ENCODE data around the gene HS2ST1. TPM values are rescaled to one million over a fixed set of nuclear protein-coding genes. Genes with fewer than 3 reads are reported as not detected.

Gene HS2ST1
- total and polyA plus RNA-seq, 2 experiments from 2014 or later, result 10.1 to 15.2 TPM

- Histone ChIP-seq H3K27ac (no peak overlapping the region), H3K79me2 (ENCODE audit: insufficient read depth) (no peaks in the 10 kb centered on the region), H3K4me2 (ENCODE audit: unreplicated experiment) (no peak overlapping the region), H3K4me3 (no peak overlapping the region), H3F3A (ENCODE audit: insufficient read depth) (peaks cover 16% of the 10 kb centered on the region), H3K9me2 (ENCODE audit: insufficient read depth) (no peaks in the 10 kb centered on the region), H3K27me3 (replicated peaks; ENCODE audit: insufficient read depth) (no peaks in the 10 kb centered on the region), H3K4me1 (ENCODE audit: insufficient read depth) (peaks cover 13% of the 10 kb centered on the region), H4K20me1 (ENCODE audit: insufficient read depth) (no peaks in the 10 kb centered on the region), H2AFZ (no peak overlapping the region), H3K36me3 (ENCODE audit: low read depth) (no peaks in the 10 kb centered on the region), H3K9me3 (ENCODE audit: low read depth) (no peaks in the 10 kb centered on the region), H3K9ac (no peak overlapping the region)
- WGBS, 2 experiments (ENCODE audit: low coverage in 1 of 2, low lambda C conversion rate in 2 of 2, missing lambda C conversion rate in 2 of 2), result 86 to 88% methylated on average over 9 of the region's 9 CpGs
- in situ Hi-C loops (cut with MboI), result no loop called here
- TF ChIP-seq EZH2 (IDR thresholded peaks at IDR 0.05; ENCODE audit: insufficient read depth, poor library complexity, severe bottlenecking) (no peak), EZH2phosphoT487 (IDR thresholded peaks at IDR 0.05; ENCODE audit: insufficient read depth, low read depth) (no peak)
- DNase-seq, result no peak
Observed at GRCh38 chr1:87154384-87154783, 239.9 kb downstream of the HS2ST1 start.

GRCh38 chr1:87155170-87155569, 240.7 kb downstream of the HS2ST1 start:
- no peaks in the 10 kb centered on the region for H3K9me3 ChIP-seq (ENCODE audit: low read depth)
- H3K27ac ChIP-seq, result no peak overlapping the region
- no peak for DNase-seq
- 74 to 81% methylated on average over 6 of the region's 6 CpGs for WGBS, 2 experiments (ENCODE audit: low coverage in 1 of 2, low lambda C conversion rate in 2 of 2, missing lambda C conversion rate in 2 of 2)
- TF ChIP-seq EZH2 (IDR thresholded peaks at IDR 0.05; ENCODE audit: insufficient read depth, poor library complexity, severe bottlenecking) (no peak), EZH2phosphoT487 (IDR thresholded peaks at IDR 0.05; ENCODE audit: insufficient read depth, low read depth) (no peak)
- no peaks in the 10 kb centered on the region for H3K27me3 ChIP-seq (replicated peaks; ENCODE audit: insufficient read depth)
- in situ Hi-C loops (cut with MboI), result no loop called here
- peaks cover 8% of the 10 kb centered on the region for H3F3A ChIP-seq (ENCODE audit: insufficient read depth)
- no peaks in the 10 kb centered on the region for H3K79me2 ChIP-seq (ENCODE audit: insufficient read depth)
- no peak overlapping the region for H3K4me3 ChIP-seq
- H3K4me2 ChIP-seq (ENCODE audit: unreplicated experiment), result no peak overlapping the region
- no peak overlapping the region for H2AFZ ChIP-seq
- no peaks in the 10 kb centered on the region for H3K36me3 ChIP-seq (ENCODE audit: low read depth)
- no peak overlapping the region for H3K9ac ChIP-seq
- H3K4me1 ChIP-seq (ENCODE audit: insufficient read depth), result peaks cover 6% of the 10 kb centered on the region
- no peaks in the 10 kb centered on the region for H4K20me1 ChIP-seq (ENCODE audit: insufficient read depth)
- no peaks in the 10 kb centered on the region for H3K9me2 ChIP-seq (ENCODE audit: insufficient read depth)

- no peaks in the 10 kb centered on the region for H3K79me2 ChIP-seq (ENCODE audit: insufficient read depth)
- H3K27me3 ChIP-seq (replicated peaks; ENCODE audit: insufficient read depth), result no peaks in the 10 kb centered on the region
- no peak overlapping the region for H3K27ac ChIP-seq
- no peak overlapping the region for H3K4me2 ChIP-seq (ENCODE audit: unreplicated experiment)
- H4K20me1 ChIP-seq (ENCODE audit: insufficient read depth), result no peaks in the 10 kb centered on the region
- no peaks in the 10 kb centered on the region for H3K9me3 ChIP-seq (ENCODE audit: low read depth)
- H2AFZ ChIP-seq, result no peak overlapping the region
- H3K4me1 ChIP-seq (ENCODE audit: insufficient read depth), result peaks cover under 1% of the 10 kb centered on the region; the same call in 1 of the 2 replicates
- TF ChIP-seq EZH2 (IDR thresholded peaks at IDR 0.05; ENCODE audit: insufficient read depth, poor library complexity, severe bottlenecking), result no peak
- no peak for TF ChIP-seq EZH2phosphoT487 (IDR thresholded peaks at IDR 0.05; ENCODE audit: insufficient read depth, low read depth)
- H3K9me2 ChIP-seq (ENCODE audit: insufficient read depth), result no peaks in the 10 kb centered on the region
- H3K4me3 ChIP-seq, result no peak overlapping the region
- H3K9ac ChIP-seq, result no peak overlapping the region
- no peaks in the 10 kb centered on the region for H3K36me3 ChIP-seq (ENCODE audit: low read depth)
- no peak for DNase-seq
- peaks cover 3% of the 10 kb centered on the region; the same call in 1 of the 2 replicates for H3F3A ChIP-seq (ENCODE audit: insufficient read depth)
- WGBS, 2 experiments (ENCODE audit: low coverage in 1 of 2, low lambda C conversion rate in 2 of 2, missing lambda C conversion rate in 2 of 2), result 82 to 87% methylated on average over 9 of the region's 9 CpGs
- in situ Hi-C loops (cut with MboI), result no loop called here
Observed at GRCh38 chr1:87155648-87156047, 241.2 kb downstream of the HS2ST1 start.

GRCh38 chr1:87156124-87156523, 241.7 kb downstream of the HS2ST1 start:
- in situ Hi-C loops (cut with MboI), result no loop called here
- Histone ChIP-seq H2AFZ (no peak overlapping the region), H3K4me1 (ENCODE audit: insufficient read depth) (no peaks in the 10 kb centered on the region)

GRCh38 chr1:87159378-87159915, 245.0 kb downstream of the HS2ST1 start:
- no peak overlapping the region for H3K27ac ChIP-seq
- in situ Hi-C loops (cut with MboI), result no loop called here
- TF ChIP-seq EZH2 (IDR thresholded peaks at IDR 0.05; ENCODE audit: insufficient read depth, poor library complexity, severe bottlenecking), result no peak
- no peaks in the 10 kb centered on the region for H3K36me3 ChIP-seq (ENCODE audit: low read depth)
- H3K4me3 ChIP-seq, result no peak overlapping the region
- H3F3A ChIP-seq (ENCODE audit: insufficient read depth), result no peaks in the 10 kb centered on the region
- no peaks in the 10 kb centered on the region for H4K20me1 ChIP-seq (ENCODE audit: insufficient read depth)
- DNase-seq, result no peak
- no peaks in the 10 kb centered on the region for H3K9me3 ChIP-seq (ENCODE audit: low read depth)
- no peak overlapping the region for H3K9ac ChIP-seq
- no peaks in the 10 kb centered on the region for H3K27me3 ChIP-seq (replicated peaks; ENCODE audit: insufficient read depth)
- H3K4me2 ChIP-seq (ENCODE audit: unreplicated experiment), result no peak overlapping the region
- no peaks in the 10 kb centered on the region for H3K79me2 ChIP-seq (ENCODE audit: insufficient read depth)
- no peaks in the 10 kb centered on the region for H3K9me2 ChIP-seq (ENCODE audit: insufficient read depth)
- H2AFZ ChIP-seq, result no peak overlapping the region
- WGBS, 2 experiments (ENCODE audit: low coverage in 1 of 2, low lambda C conversion rate in 2 of 2, missing lambda C conversion rate in 2 of 2), result 89 to 90% methylated on average over 6 of the region's 6 CpGs
- H3K4me1 ChIP-seq (ENCODE audit: insufficient read depth), result no peaks in the 10 kb centered on the region

More at GRCh38 chr1:87156124-87156523, 241.7 kb downstream of the HS2ST1 start:
- H3K9me2 ChIP-seq (ENCODE audit: insufficient read depth), result no peaks in the 10 kb centered on the region
- no peaks in the 10 kb centered on the region for H3F3A ChIP-seq (ENCODE audit: insufficient read depth)
- DNase-seq, result no peak
- no peaks in the 10 kb centered on the region for H3K27me3 ChIP-seq (replicated peaks; ENCODE audit: insufficient read depth)
- H3K9ac ChIP-seq, result no peak overlapping the region
- WGBS, 2 experiments (ENCODE audit: low coverage in 1 of 2, low lambda C conversion rate in 2 of 2, missing lambda C conversion rate in 2 of 2), result 89 to 91% methylated on average over 6 of the region's 6 CpGs
- H3K79me2 ChIP-seq (ENCODE audit: insufficient read depth), result no peaks in the 10 kb centered on the region
- no peak overlapping the region for H3K4me2 ChIP-seq (ENCODE audit: unreplicated experiment)
- TF ChIP-seq EZH2phosphoT487 (IDR thresholded peaks at IDR 0.05; ENCODE audit: insufficient read depth, low read depth), result no peak
- no peak overlapping the region for H3K27ac ChIP-seq
- no peaks in the 10 kb centered on the region for H4K20me1 ChIP-seq (ENCODE audit: insufficient read depth)
- H3K9me3 ChIP-seq (ENCODE audit: low read depth), result no peaks in the 10 kb centered on the region
- no peaks in the 10 kb centered on the region for H3K36me3 ChIP-seq (ENCODE audit: low read depth)
- no peak overlapping the region for H3K4me3 ChIP-seq

Other genes with a start within 250 kb of the HS2ST1 start
- gene SH3GLB1, start 210.1 kb upstream of the HS2ST1 start, total RNA-seq (2014; rRNA removed; shearing (Covaris generic)), result 36.0 and 47.6 TPM in 2 replicates
- gene SH3GLB1, start 210.1 kb upstream of the HS2ST1 start, polyA plus RNA-seq (2016; fragmentation: Nextera tagmentation; extraction: Ambion mirVana), result 126 and 131 TPM in 2 replicates
- gene SELENOF, start 509 bp upstream of the HS2ST1 start, total RNA-seq (2014; rRNA removed; shearing (Covaris generic)), result 203 and 280 TPM in 2 replicates
- gene SELENOF, start 509 bp upstream of the HS2ST1 start, polyA plus RNA-seq (2016; fragmentation: Nextera tagmentation; extraction: Ambion mirVana), result 296 and 298 TPM in 2 replicates

Measured in GM23248 (cell line).